ENCODE results near the gene CCND1. TPM values are rescaled to one million over a fixed set of nuclear protein-coding genes. Genes with fewer than 3 reads are reported as not detected.

Gene CCND1
- total RNA-seq, result 100 to 1,000 TPM; 113 to 149 (median 142) TPM
- 55.9 TPM for polyA plus RNA-seq
- long read RNA-seq, donor 1, full-length matches to known transcripts, result 63 of 136 reads
- long read RNA-seq, donor 1, partial matches to known transcripts, result 31 of 136 reads
- long read RNA-seq, donor 1, other reads (novel, unspliced or antisense), result 42 of 136 reads
- long read RNA-seq, donor 2, full-length matches to known transcripts, result 30 of 79 reads
- long read RNA-seq, donor 2, partial matches to known transcripts, result 23 of 79 reads
- long read RNA-seq, donor 2, other reads (novel, unspliced or antisense), result 26 of 79 reads
- long read RNA-seq, donor 3, full-length matches to known transcripts, result 81 of 160 reads
- long read RNA-seq, donor 3, partial matches to known transcripts, result 22 of 160 reads
- long read RNA-seq, donor 3, other reads (novel, unspliced or antisense), result 57 of 160 reads
- long read RNA-seq, donor 4, full-length matches to known transcripts, result 20 of 84 reads
- long read RNA-seq, donor 4, partial matches to known transcripts, result 59 of 84 reads
- long read RNA-seq, donor 4, other reads (novel, unspliced or antisense), result 5 of 84 reads

DNA sequence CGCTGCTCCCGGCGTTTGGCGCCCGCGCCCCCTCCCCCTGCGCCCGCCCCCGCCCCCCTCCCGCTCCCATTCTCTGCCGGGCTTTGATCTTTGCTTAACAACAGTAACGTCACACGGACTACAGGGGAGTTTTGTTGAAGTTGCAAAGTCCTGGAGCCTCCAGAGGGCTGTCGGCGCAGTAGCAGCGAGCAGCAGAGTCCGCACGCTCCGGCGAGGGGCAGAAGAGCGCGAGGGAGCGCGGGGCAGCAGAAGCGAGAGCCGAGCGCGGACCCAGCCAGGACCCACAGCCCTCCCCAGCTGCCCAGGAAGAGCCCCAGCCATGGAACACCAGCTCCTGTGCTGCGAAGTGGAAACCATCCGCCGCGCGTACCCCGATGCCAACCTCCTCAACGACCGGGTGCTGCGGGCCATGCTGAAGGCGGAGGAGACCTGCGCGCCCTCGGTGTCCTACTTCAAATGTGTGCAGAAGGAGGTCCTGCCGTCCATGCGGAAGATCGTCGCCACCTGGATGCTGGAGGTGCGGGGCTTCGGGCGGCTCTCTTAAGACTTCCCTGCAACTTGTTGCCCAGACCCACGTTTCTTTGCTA, at the start of gene CCND1:
Gene CCND1, plus strand, starts transcription at position 162 of the 587 bp plus-strand sequence. Its CDS starts 158 bp downstream, at position 320.
- Histone ChIP-seq H3K4me3 (ENCODE audit: low read length) (peak within 1 kb of the TSS; percentile 92), H3K4me1 (ENCODE audit: control insufficient read depth, insufficient read depth, low read length) (no peaks in the 10 kb centered on the region), H3K27ac (ENCODE audit: low read length) (peak within 1 kb of the TSS; percentile 79), H3K27me3 (ENCODE audit: control insufficient read depth, insufficient read depth) (no peaks in the 10 kb centered on the region), H3K9me3 (ENCODE audit: control insufficient read depth, low read length) (no peaks in the 10 kb centered on the region)
- DNase-seq (peak; percentile 75 to 91 (median 88)), ATAC-seq (peak; percentile 50 to 53)
- intact Hi-C loops (cut with DNase I), result loop anchor here (2.0 to 10.0 kb wide), 6 partner anchors 344 to 1176 kb away; partner anchors contain the start of genes MYEOV (in 1 of the 4) and PPP6R3 (in 1 of the 4)
- under 1% methylated on average over 49 of the region's 49 CpGs for WGBS

GRCh38 chr11:69592986-69593650, 47.8 kb upstream of the CCND1 start:
- Histone ChIP-seq H3K4me1 (ENCODE audit: control insufficient read depth, insufficient read depth, low read length) (no peaks in the 10 kb centered on the region), H3K4me3 (ENCODE audit: low read length) (no peak overlapping the region), H3K9me3 (ENCODE audit: control insufficient read depth, low read length) (no peaks in the 10 kb centered on the region), H3K27ac (ENCODE audit: low read length) (no peak overlapping the region), H3K27me3 (ENCODE audit: control insufficient read depth, insufficient read depth) (no peaks in the 10 kb centered on the region)
- ATAC-seq (no peak), DNase-seq (no peak)
- intact Hi-C loops (cut with DNase I), result no loop called here
- WGBS, result 92% methylated on average over 31 of the region's 31 CpGs

DNA sequence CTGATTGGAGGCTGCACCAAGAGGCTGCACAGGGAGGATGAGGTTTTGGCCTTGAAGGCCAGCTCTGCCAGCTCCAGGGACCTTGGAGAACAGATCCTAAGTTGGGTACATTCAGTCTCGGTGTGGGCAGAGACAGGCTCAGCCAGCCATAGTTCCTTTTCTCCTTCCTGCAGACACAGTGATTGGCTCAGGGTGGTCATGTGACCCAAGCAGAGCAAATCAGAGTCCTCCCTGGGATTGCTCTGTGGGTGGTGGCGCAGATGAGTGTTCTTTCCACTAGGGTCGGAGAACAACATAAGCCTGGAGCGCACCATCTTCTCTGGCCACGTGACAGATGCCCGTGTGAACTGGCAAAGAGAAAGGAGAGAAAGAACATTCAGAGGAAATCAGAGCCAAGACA, 47.1 kb upstream of the CCND1 start:
- H3K27me3 ChIP-seq (ENCODE audit: control insufficient read depth, insufficient read depth), result no peaks in the 10 kb centered on the region
- ATAC-seq (no peak), DNase-seq (no peak)
- intact Hi-C loops (cut with DNase I), result no loop called here
- H3K4me1 ChIP-seq (ENCODE audit: control insufficient read depth, insufficient read depth, low read length), result no peaks in the 10 kb centered on the region
- no peak overlapping the region for H3K4me3 ChIP-seq (ENCODE audit: low read length)
- H3K9me3 ChIP-seq (ENCODE audit: control insufficient read depth, low read length), result no peaks in the 10 kb centered on the region
- H3K27ac ChIP-seq (ENCODE audit: low read length), result no peak overlapping the region
- WGBS, result 91% methylated on average over 6 of the region's 6 CpGs

DNA sequence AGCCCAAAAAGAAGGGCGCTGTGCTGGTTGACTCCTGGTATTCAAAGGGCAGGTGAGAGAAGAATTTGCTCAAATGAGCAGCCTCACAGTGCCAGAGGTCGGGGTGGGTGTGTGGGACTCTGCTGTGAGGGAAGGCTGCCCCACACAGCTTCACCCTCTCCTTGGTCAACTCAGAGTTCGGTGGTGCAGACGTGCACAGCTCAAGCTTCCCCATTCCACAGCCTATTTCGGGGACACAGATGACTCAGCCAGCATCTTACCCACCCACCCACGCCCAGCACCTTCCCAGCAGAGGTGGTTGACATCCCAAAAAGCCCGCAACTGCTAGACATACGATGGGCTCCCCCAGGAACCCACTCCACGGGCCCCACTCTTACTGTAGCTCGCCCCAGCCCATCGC, 46.5 kb upstream of the CCND1 start:
- intact Hi-C loops (cut with DNase I), result no loop called here
- no peaks in the 10 kb centered on the region for H3K4me1 ChIP-seq (ENCODE audit: control insufficient read depth, insufficient read depth, low read length)
- no peaks in the 10 kb centered on the region for H3K9me3 ChIP-seq (ENCODE audit: control insufficient read depth, low read length)
- ATAC-seq, result no peak
- H3K27ac ChIP-seq (ENCODE audit: low read length), result no peak overlapping the region
- DNase-seq, result no peak
- 90% methylated on average over 11 of the region's 11 CpGs for WGBS
- H3K4me3 ChIP-seq (ENCODE audit: low read length), result no peak overlapping the region
- no peaks in the 10 kb centered on the region for H3K27me3 ChIP-seq (ENCODE audit: control insufficient read depth, insufficient read depth)

GRCh38 chr11:69595805-69596665, 44.9 kb upstream of the CCND1 start:
- Histone ChIP-seq H3K27me3 (ENCODE audit: control insufficient read depth, insufficient read depth) (no peaks in the 10 kb centered on the region), H3K27ac (ENCODE audit: low read length) (no peak overlapping the region), H3K4me1 (ENCODE audit: control insufficient read depth, insufficient read depth, low read length) (no peaks in the 10 kb centered on the region), H3K4me3 (ENCODE audit: low read length) (no peak overlapping the region), H3K9me3 (ENCODE audit: control insufficient read depth, low read length) (no peaks in the 10 kb centered on the region)
- DNase-seq, result no peak
- WGBS, result 82% methylated on average over 18 of the region's 18 CpGs
- intact Hi-C loops (cut with DNase I), result no loop called here
- ATAC-seq, result no peak

GRCh38 chr11:69598147-69598546, 42.8 kb upstream of the CCND1 start:
- H3K9me3 ChIP-seq (ENCODE audit: control insufficient read depth, low read length), result no peaks in the 10 kb centered on the region

DNA sequence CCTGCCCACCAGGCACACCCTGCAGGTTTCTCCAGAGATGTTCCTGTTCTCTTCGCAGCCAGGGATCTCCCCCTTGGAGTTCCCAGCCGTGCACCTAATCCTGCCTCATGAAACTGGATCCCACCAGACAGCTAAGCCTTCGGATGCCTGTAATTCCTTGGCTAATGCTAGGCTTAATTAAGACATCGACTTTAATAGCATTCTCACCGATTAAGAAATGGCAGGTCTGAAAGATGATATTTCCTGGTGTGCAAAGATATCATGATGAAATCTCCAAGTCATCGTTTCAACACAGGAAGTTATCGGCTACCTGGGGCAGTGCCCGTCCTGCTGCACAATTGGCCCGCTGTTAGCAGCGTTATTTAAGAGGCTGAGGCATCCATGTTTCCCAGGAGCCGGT, 41.5 kb upstream of the CCND1 start:
- H3K9me3 ChIP-seq (ENCODE audit: control insufficient read depth, low read length), result no peaks in the 10 kb centered on the region
- DNase-seq, result no peak
- H3K27me3 ChIP-seq (ENCODE audit: control insufficient read depth, insufficient read depth), result no peaks in the 10 kb centered on the region
- no peak overlapping the region for H3K27ac ChIP-seq (ENCODE audit: low read length)
- no peak for ATAC-seq
- WGBS, result 64% methylated on average over 11 of the region's 11 CpGs
- intact Hi-C loops (cut with DNase I), result no loop called here
- no peak overlapping the region for H3K4me3 ChIP-seq (ENCODE audit: low read length)
- H3K4me1 ChIP-seq (ENCODE audit: control insufficient read depth, insufficient read depth, low read length), result no peaks in the 10 kb centered on the region

More at GRCh38 chr11:69598147-69598546, 42.8 kb upstream of the CCND1 start:
- Histone ChIP-seq H3K27me3 (ENCODE audit: control insufficient read depth, insufficient read depth) (no peaks in the 10 kb centered on the region), H3K27ac (ENCODE audit: low read length) (no peak overlapping the region), H3K4me3 (ENCODE audit: low read length) (no peak overlapping the region), H3K4me1 (ENCODE audit: control insufficient read depth, insufficient read depth, low read length) (no peaks in the 10 kb centered on the region)
- intact Hi-C loops (cut with DNase I), result no loop called here
- DNase-seq (no peak), ATAC-seq (no peak)
- 61% methylated on average over 5 of the region's 5 CpGs for WGBS

DNA sequence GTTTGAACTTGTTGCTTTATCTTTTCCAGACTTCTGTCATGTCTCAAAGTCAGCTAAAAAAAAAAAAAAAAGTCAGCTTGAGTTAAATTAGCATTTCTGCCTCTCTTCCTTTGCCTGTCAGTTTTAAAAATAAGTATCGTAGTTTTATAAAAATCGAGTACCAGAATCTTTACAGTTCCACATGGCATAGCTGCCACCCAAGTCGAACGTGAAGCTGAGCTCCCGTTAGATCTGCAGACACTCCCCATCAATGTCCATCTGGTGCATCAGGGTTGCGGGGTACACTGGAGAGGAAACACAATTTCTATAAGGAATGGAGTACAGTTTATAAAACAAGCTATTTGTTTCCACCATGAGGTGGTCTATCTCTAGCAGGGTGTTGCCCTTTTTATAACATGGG, 41.0 kb upstream of the CCND1 start:
- WGBS, result 78% methylated on average over 6 of the region's 6 CpGs
- Histone ChIP-seq H3K9me3 (ENCODE audit: control insufficient read depth, low read length) (no peaks in the 10 kb centered on the region), H3K27ac (ENCODE audit: low read length) (no peak overlapping the region), H3K4me3 (ENCODE audit: low read length) (no peak overlapping the region), H3K27me3 (ENCODE audit: control insufficient read depth, insufficient read depth) (no peaks in the 10 kb centered on the region), H3K4me1 (ENCODE audit: control insufficient read depth, insufficient read depth, low read length) (no peaks in the 10 kb centered on the region)
- ATAC-seq (no peak), DNase-seq (no peak)
- intact Hi-C loops (cut with DNase I), result no loop called here

- intact Hi-C loops (cut with DNase I), result no loop called here
- no peak for DNase-seq
- 93% methylated on average over 12 of the region's 12 CpGs for WGBS
Measured at GRCh38 chr11:69601011-69601975, 39.7 kb upstream of the CCND1 start.

More at GRCh38 chr11:69601011-69601975, 39.7 kb upstream of the CCND1 start:
- Histone ChIP-seq H3K4me1 (ENCODE audit: control insufficient read depth, insufficient read depth, low read length) (no peaks in the 10 kb centered on the region), H3K9me3 (ENCODE audit: control insufficient read depth, low read length) (no peaks in the 10 kb centered on the region), H3K27ac (ENCODE audit: low read length) (no peak overlapping the region), H3K4me3 (ENCODE audit: low read length) (no peak overlapping the region), H3K27me3 (ENCODE audit: control insufficient read depth, insufficient read depth) (no peaks in the 10 kb centered on the region)
- ATAC-seq, result no peak
